ENCODE results near the gene SEPTIN10. TPM values are rescaled to one million over a fixed set of nuclear protein-coding genes. Genes with fewer than 3 reads are reported as not detected.

Gene SEPTIN10
- 10 to 100 TPM; 26.6 to 39.8 (median 35.4) TPM for total RNA-seq
- polyA plus RNA-seq = 10 to 100 TPM; 20.6 to 32.6 (median 26.3) TPM
- long read RNA-seq, donor 1, transcript SEPT10-202 (11 exons, 3,071 nt) = major isoform, 24 of 38 reads
- long read RNA-seq, donor 1, partial matches to known transcripts = 2 of 38 reads
- long read RNA-seq, donor 1, other reads (novel, unspliced or antisense) = 8 of 38 reads
- long read RNA-seq, donor 2, transcript SEPT10-202 (11 exons, 3,071 nt) = major isoform, 32 of 71 reads
- long read RNA-seq, donor 2, transcript SEPT10-205 (10 exons, 1,605 nt) = minor isoform, 6 of 71 reads
- long read RNA-seq, donor 2, partial matches to known transcripts = 8 of 71 reads
- long read RNA-seq, donor 2, other reads (novel, unspliced or antisense) = 20 of 71 reads

- Histone ChIP-seq H3K9me3 (no peaks in the 10 kb centered on the region), H3K4me1 (peaks cover 21% of the 10 kb centered on the region), H3K4me3 (peak within 1 kb of the TSS; percentile 77), H3K36me3 (ENCODE audit: insufficient read depth in 1 of 2, low read depth in 1 of 2) (no peaks in the 10 kb centered on the region), H3K27me3 (ENCODE audit: insufficient read depth in 3 of 3, low read length in 2 of 3) (no peaks in the 10 kb centered on the region), H3K27ac (peak within 1 kb of the TSS; percentile 97)
- 1% methylated on average over 41 to 104 of the region's 104 CpGs for WGBS, 3 donors
- peak; percentile 3 for TF ChIP-seq CTCF (IDR thresholded peaks at IDR 0.05)
- intact Hi-C loops (cut with DNase I) = loop anchor here in 1 of 2 donors (5.0 kb wide), 1 partner anchor 123 kb away; no protein-coding TSS in a partner anchor
- DNase-seq (peak; percentile 97 to 98), ATAC-seq (peak; percentile 97 to 98 (median 98))
These were observed at the start of gene SEPTIN10, which contains the start of gene SOWAHC for GRCh38 chr2:109613922-109614714. Gene SEPTIN10 (minus strand): TSS chr2:109613966. CDS start chr2:109613827, 139 bp downstream. Gene SOWAHC (plus strand): TSS chr2:109614364. CDS start chr2:109614490, 126 bp downstream.

- Histone ChIP-seq H3K9me3 (no peaks in the 10 kb centered on the region), H3K27me3 (ENCODE audit: insufficient read depth in 3 of 3, low read length in 2 of 3) (peaks cover 0 to 2% (median 0%) of the 10 kb centered on the region in 3 donors), H3K36me3 (ENCODE audit: insufficient read depth in 1 of 2, low read depth in 1 of 2) (no peaks in the 10 kb centered on the region), H3K4me3 (no peak overlapping the region), H3K4me1 (peaks cover 8% of the 10 kb centered on the region), H3K27ac (no peak overlapping the region)
- intact Hi-C loops (cut with DNase I) = no loop called here
- TF ChIP-seq CTCF (IDR thresholded peaks at IDR 0.05) = no peak
- DNase-seq (no peak), ATAC-seq (no peak)
These were observed 49.1 kb upstream of the SEPTIN10 start for GRCh38 chr2:109662889-109663288.

- WGBS, 3 donors = 47 to 57% (median 50%) methylated on average over 3 of the region's 3 CpGs
- no peak for TF ChIP-seq CTCF (IDR thresholded peaks at IDR 0.05)
These were observed 46.5 kb upstream of the SEPTIN10 start for GRCh38 chr2:109660046-109660860.

GRCh38 chr2:109659396-109660045, 45.8 kb upstream of the SEPTIN10 start:
- intact Hi-C loops (cut with DNase I) = no loop called here
- no peak for TF ChIP-seq CTCF (IDR thresholded peaks at IDR 0.05)

More at GRCh38 chr2:109660046-109660860, 46.5 kb upstream of the SEPTIN10 start:
- intact Hi-C loops (cut with DNase I) = no loop called here
- H3K27ac ChIP-seq = no peak overlapping the region
- no peaks in the 10 kb centered on the region for H3K36me3 ChIP-seq (ENCODE audit: insufficient read depth in 1 of 2, low read depth in 1 of 2)
- H3K9me3 ChIP-seq = no peaks in the 10 kb centered on the region
- peaks cover 8% of the 10 kb centered on the region for H3K4me1 ChIP-seq
- ATAC-seq (no peak), DNase-seq (no peak)
- H3K27me3 ChIP-seq (ENCODE audit: insufficient read depth in 3 of 3, low read length in 2 of 3) = peaks cover 0 to 2% (median 0%) of the 10 kb centered on the region in 3 donors
- H3K4me3 ChIP-seq = no peak overlapping the region

More at GRCh38 chr2:109659396-109660045, 45.8 kb upstream of the SEPTIN10 start:
- no peak overlapping the region for H3K27ac ChIP-seq
- DNase-seq (no peak), ATAC-seq (no peak)
- 62 to 64% (median 62%) methylated on average over 9 of the region's 9 CpGs for WGBS, 3 donors
- H3K4me3 ChIP-seq = no peak overlapping the region
- no peaks in the 10 kb centered on the region for H3K9me3 ChIP-seq
- no peaks in the 10 kb centered on the region for H3K36me3 ChIP-seq (ENCODE audit: insufficient read depth in 1 of 2, low read depth in 1 of 2)
- H3K4me1 ChIP-seq = peaks cover 8% of the 10 kb centered on the region
- H3K27me3 ChIP-seq (ENCODE audit: insufficient read depth in 3 of 3, low read length in 2 of 3) = peaks cover 0 to 2% (median 0%) of the 10 kb centered on the region in 3 donors
